CD4-positive, alpha-beta T cell treated with Interleukin-2 at 100 ng/mL for 4 hours (primary cell): ENCODE results near the gene FMNL1.
A peak's percentile ranks its signal among the peaks of the same experiment; 100 is the strongest.

ENCODE experiments used
- DNase-seq: peaks from one replicate; pipeline ENCODE4 v3.0.0-alpha.2; 2020; ENCODE audit warnings: low spot score

Gene FMNL1

DNA sequence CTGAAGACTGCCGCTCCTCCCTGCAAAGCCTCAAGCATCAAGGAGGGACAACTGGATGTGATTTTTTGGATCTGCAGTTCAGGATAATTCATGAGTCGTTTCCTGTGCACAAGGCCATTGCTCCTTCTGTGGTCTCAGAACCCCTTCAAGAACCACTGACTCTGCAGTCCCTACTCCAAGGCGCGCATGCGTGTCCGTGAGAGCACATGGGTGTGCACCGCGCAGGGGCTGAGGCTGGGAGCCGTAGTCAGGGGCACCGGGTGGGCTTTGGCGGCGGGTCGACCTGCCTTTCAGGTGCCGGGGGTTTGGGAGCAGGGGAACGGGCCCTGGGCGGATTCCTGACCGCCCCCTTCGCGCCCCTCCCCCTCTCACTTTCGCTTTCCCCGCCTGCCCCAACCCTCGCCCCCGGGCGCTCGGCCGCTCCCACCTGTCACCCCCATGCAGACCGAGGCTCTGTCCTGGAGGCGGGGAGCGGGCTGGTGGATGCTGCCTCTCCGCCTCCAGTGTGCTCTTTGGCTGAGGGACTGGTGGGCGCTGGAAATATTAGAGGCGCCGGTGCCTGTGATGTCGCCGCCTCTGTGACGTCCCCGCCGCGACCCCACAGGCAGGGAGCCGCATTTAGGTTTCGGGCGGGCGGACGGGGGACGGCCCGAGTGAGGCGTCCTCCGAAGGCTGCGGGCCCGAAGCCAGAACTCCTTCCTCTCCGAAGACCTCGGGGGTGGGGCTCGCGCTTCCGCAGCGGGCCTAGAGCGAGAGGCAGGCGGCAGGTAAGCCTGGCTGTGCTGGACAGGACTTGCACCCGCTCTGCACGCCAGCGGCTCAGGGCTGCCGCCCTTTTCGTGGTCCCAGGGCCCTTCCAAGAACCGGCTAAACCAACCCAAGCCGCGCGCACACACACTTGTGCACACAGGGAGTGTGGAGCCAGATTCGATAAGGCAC, 40.2 kb downstream of the FMNL1 start, which contains the start of gene SPATA32:
SPATA32 (minus strand) TSS at position 518 of the 939 bp plus-strand sequence; CDS start at position 440, 78 bp downstream.
- DNase-seq: peak; percentile 55

DNA sequence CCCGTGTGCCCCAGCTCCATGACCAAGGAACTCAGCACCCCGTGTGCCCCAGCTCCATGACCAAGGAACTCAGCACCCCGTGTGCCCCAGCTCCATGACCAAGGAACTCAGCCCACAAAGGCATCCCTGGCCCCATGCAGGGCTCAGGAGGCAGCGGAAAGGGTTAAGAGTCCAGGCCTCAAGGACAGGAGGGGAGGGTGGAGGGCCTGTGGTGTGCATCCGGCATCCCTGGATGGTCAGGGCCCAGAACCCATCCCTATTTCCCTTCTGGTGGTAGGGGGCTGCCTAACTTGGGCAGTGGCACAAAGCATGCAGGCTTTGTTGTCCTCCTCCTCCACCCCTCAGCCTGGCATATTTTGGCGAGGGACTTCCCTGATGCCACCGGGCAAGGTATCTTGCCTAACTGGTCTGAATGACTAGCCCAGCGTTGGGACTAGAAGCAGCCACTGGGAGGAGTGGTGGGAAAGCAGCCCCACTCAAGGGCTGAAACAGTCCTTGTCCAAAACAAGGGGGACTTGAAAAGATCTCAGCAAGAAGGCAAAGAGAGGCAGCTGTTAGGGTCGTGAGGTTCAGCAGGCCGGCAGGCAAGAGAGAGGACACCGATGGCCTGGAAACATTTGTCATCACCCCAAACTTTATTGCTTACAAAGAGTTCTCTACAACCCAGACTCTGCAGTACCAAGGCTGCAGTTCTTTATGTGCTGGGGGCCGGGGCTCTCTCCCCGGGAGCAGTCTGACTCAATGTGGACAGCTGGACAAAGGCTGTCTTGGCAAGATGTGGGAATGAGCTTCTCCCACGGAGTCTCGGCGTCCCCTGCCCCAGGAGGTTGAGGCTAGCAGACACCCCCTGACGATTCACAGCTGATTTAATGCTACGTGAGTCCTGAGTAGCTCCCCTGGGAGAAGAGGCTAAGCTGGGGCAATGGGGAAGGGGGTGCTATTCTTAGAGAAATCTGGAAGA, 41.1 kb downstream of the FMNL1 start:
- no peak for DNase-seq

DNA sequence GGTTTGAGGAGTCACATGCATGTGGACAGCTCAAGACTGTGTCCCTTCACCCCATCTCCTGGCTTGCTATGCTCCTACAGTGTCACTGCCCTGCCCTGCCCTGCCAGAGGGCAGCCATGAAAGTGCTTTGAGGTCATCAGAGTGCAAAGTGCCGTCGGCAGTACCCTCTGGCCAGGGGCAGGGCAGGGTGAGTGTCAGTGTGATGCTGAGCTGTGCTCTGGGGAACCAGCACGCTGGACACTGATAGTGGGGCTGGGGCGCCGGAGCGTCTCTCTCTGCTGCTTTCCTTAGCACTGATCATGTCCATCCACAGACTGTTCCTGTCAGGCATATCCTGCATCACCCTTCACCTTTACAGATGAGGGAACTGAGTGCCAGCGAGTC, 41.8 kb downstream of the FMNL1 start:
- DNase-seq: no peak

GRCh38 chr17:45264430-45264829, 42.7 kb downstream of the FMNL1 start:
- no peak for DNase-seq

DNA sequence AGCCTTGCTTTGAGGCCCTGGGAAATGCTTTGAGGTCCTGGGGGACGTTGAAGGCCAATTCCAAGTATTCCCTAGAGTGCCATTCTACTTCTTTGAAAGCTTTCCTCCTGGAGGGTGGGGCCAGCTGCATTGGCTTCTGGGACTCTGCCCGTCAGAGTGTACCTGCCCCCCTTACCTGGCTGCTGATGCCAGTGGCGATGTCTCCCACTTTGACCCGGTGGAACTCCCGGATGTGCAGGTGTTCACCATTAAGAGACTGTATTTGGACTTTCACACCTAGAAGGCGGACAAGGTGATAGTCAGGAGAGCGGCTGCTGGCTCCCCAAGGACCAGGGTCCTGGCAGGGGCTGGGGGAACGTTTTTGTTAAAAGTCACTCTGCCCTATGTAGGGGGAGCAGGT, 43.3 kb downstream of the FMNL1 start:
- DNase-seq: no peak

GRCh38 chr17:45265821-45266220, 44.1 kb downstream of the FMNL1 start:
- DNase-seq: no peak

DNA sequence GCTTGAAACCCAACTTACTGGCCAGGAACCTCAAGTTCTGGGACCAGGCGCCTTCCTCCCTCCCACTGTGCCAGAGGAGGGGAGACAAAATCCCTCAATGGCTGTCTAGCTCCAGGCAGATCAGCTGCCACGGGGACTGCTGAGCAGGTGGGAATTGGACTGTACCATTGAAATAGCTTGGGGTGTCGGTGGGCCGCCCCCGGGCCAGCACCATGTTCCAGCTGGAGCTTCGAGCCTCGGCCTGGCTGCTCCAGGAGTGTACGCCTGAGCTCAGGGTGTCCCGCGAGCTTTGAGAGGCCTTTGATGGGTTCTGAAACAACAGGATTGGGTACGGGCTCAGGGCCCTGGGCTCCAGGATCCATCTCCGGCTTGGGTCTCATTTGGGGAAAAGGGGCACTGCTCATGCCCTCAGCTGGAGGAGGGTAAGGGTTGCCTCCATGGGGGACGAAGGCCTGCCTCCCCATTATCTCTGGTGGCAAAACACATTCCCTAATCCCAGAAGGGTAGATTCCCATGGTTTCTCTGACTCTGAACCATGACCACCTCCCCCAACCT, 44.8 kb downstream of the FMNL1 start:
- DNase-seq: no peak

DNA sequence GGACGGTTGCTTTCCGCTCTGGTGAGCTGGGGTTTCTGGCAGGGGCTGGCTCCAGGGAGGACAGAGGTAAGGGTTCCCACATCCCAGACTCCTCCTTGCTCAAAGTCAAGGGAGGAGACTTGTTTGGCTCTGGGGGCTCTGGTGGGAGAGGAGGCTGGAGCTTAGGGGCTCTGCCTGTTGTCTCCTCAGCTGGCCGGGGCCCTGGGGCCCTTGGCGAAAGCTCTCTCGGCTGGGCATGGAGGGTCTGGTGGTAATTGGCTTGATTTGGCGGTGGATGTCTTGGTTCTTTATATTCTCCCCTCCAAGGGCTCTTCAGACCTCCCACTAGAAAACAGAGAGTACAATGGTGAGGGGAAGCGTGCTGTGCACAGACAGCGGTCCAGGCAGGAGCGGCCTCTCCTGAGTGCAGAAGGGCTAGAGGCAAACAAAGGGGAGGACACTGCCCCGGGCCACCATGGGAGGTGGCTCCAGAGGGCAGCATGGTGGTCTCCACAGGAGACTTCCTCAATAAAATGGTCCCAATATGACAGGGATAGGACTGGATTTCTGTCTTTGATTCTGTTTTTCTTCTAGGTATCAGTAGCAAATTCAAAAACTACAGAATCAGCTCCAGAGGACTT, 45.9 kb downstream of the FMNL1 start:
- no peak for DNase-seq

DNA sequence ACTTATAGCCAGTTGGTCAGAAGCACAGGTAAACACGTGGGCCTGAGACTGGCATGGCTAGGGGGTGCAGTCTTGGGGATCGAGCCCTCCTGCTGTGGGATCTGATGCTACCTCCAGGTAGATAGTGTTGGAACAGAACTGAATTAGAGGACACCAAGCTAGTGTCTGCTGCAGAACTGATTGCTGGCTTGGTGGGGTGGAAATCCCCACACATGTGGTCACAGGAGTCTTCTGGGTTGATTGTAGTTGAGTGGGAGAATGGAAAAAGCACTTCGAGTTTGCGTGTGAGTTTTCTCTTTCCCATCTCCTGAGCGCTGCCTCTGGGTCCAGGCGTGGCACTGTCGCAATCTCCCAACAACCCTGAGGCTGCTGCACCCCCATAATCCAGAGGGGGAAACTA, 48.2 kb downstream of the FMNL1 start:
- no peak for DNase-seq

DNA sequence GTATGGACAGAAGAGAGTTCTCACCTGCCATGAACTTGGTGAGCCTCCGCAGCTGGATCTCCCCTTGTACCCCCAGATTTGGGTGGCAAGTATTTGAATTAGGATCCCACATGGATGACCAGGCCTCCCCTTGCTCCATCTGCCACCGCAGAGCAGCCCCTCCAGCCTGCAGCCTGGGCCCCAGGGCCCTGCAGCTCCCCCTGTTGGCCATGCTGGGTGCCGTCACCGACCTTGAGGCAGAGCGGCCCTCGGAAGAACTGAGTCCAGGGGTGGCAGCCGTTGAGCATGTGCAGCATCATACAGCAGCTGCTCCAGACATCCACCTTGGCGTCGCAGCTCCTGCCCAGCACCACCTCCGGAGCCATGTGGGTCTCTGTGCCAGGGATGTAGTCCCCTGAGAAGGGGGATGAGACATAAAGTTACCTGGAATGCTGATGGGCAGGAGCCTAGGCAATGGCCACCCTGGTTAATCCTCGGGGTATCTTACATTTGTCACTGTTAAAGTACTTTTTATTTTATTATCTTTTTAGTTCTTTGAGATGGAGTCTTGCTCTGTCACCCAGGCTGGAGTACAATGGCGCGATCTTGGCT, 49.2 kb downstream of the FMNL1 start:
- DNase-seq: peak; percentile 51

GRCh38 chr17:45271603-45272002, 49.9 kb downstream of the FMNL1 start:
- no peak for DNase-seq

DNA sequence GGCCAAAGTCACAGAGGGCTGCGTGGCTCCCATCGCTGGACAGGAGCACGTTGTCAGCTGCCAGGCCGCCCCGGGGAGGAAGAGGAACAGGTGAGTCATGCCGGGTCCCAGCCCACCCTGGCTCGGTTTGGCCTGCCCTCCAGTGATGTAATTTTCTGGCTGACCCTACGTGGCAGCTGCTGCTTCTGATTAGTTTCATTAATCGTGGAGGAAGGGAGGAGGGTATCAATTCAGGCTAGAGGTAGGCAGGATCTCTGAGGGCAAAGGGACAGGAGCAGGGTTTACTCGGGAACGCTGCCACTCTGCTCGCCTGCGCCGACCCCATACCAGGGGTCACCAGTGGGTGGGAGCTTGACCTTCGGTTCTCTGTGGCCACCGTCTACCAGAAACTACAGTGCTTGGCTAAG, 51.9 kb downstream of the FMNL1 start:
- DNase-seq: no peak

GRCh38 chr17:45274033-45274432, 52.3 kb downstream of the FMNL1 start:
- DNase-seq: no peak

DNA sequence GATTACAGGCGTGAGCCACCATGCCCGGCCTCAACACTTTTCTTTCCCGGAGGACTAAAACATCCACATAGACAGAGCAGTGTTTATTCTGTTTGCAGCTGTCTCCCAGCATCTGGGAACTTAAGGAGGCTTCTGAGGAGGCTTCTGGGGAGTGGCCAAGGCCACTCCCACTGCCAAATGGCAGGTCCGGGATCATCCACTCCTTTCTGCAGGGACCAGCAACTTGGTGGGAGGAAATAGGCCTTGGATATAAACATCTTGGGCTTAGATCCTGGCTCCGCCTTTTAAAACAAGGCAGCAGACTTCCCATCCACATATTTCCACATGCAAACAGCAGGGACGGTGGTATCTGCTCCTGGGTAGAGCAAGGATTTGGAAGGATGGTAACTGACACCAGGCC, 54.3 kb downstream of the FMNL1 start:
- DNase-seq: no peak

GRCh38 chr17:45277216-45277849, 55.6 kb downstream of the FMNL1 start:
- DNase-seq: peak; percentile 91

DNA sequence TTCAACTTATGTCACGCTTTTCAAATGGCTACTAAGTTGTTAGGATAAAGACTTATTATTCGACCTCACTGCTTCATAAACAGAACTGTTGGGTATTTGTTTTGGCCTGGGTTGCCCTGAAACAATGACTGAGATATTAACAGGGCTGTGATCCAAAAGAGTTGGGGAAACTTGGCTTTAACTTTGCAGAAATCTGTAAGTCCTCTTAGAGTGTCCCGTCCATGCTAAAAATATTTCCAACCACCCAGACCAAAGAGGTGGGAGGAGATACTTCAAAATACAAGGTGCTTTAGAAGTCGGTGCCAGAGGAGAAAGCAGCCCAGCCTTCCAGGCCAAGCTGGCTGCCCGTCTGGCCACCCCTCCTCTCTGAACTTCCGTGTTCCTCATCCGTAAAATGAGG, 56.3 kb downstream of the FMNL1 start:
- DNase-seq: no peak

DNA sequence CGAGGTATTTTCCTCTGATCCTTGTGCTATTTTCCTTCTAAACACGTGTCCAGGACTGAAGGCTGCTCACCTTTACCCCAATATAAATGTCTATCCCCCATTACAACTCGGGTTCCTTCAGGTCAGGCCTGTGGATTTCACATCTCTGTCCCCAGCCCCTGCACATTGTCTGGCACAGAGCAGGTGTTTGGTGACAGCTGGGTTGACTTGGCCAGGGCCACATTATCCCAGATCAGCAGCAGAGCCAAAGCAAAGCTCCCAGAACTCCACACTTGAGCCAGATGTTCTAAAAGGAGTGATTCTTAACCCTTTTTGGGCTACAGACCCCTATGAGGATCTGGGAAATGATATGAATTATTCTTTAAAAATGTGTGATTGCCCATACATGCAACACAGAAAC, 58.2 kb downstream of the FMNL1 start:
- no peak for DNase-seq

- DNase-seq: no peak
These were observed 61.3 kb downstream of the FMNL1 start for GRCh38 chr17:45282683-45283644.

DNA sequence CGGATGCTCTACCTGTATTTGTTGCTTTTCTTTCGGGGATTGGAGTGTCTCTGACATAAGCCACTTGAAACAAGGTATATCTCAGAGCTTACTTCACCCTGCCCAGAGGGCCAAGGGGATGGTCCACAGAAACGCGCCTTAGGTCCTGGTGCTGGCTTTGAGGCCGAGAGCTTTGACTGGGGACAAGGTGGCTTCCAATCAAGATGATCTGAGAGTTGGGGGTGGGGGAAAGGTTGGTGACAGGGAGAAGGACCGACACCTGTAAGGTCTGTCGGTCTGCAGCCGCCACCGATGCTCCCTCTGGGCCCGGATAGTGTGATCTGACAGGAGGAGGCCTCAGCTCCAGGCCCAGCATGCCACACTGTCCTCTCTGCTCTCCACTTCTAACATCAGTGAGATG, 62.0 kb downstream of the FMNL1 start:
- DNase-seq: no peak
